Activated T-cell treated with anti-CD3 and anti-CD28 coated beads, Interleukin-2, amount 50 U/mL, for 48 hours (primary cell): Measurements from ENCODE around the gene CEP41.

Experiments
- DNase-seq, 2 experiments: peaks; one replicate each; pipeline ENCODE4 v3.0.0-alpha.2; 2020

The CEP41 gene

DNA sequence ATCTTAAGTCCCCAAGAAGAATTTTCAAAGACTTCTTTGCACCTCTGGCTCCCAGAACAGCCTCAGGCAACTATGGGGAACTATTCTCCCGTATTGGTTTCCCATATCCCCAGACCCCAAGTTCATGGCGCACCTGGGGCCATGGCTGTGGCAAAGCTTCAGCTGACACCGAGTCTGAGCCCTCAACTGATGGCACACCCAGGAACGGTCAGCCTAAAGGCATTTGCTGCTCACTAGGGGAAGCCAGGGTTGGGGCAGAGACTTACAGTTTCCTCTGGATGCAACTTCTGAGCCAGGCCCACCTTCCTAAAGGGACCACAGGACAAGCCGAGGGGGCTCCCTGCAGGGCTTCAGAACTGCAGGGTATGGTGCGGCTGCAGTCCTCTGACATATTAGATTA lies 74.3 kb downstream of the CEP41 start:
- DNase-seq: no peak

GRCh38 chr7:130365511-130366441 lies 75.0 kb downstream of the CEP41 start:
- peak; percentile 42 to 51 for DNase-seq

DNA sequence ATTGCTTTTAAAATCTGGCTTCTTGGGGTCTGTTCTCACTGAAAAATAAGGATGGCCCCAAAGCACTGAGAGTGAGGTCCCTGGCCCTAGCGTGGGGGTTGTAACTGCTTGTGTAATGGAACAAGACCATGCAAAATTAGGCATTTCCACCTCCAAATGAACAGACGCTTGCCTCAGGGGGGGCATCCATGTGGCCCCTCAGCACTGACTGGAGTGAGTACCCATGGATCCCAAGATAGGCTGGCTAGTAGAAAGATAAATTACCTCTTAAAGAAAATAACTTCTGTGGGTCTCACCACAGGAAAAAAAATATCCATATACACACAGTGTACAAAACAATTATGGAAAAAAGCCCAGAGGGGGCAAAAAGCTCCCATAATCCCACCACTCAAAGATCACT lies 75.7 kb downstream of the CEP41 start:
- DNase-seq: no peak

GRCh38 chr7:130364451-130364850 lies 76.4 kb downstream of the CEP41 start:
- no peak for DNase-seq

- peak; percentile 74 to 78 for DNase-seq
These were observed 77.6 kb downstream of the CEP41 start for GRCh38 chr7:130363026-130363847.

DNA sequence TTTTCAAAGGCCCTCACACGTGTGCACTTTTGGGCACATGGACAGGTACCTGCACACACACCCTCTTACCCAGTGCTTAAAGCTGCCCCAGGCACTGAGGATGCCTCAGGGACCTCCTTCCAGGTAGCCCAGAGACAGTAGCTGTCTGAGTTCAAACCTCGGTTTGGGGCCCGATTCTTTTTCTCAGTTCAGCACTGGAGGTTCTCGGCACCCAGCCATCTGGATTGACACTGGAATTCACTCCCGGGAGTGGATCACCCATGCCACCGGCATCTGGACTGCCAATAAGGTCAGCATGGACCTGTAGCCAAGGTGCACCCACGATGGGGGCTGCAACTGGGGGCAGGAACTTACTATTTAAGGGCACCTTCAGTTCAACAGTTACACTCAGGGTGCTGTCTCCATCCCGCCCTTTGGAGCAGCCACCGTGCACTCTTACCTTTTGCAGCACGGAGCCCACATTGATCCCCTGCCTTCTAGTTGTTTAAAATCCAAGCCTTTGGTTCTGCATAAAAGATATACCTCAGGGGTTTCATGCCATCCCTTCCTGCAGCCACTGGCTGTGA lies 78.5 kb downstream of the CEP41 start:
- DNase-seq: no peak

DNA sequence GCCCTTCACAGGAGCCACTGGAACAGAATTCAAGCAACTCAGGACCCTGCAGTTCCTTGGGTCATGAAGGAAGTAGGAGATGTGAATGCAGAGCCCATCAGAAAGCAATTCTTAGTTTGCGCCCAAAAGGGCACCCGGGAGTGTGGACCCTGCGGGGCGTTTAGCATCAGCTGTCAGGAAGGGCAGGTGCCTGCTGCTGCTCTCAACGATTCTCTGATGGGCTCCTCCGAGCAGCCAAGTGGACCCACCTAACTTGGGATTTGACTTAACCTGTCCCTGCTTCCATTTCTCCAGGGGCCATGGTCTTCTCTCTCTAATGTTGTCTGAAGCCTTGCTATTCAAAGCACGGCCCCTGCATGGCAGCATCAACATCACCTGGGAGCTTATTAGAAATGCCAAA lies 79.1 kb downstream of the CEP41 start:
- DNase-seq: no peak

DNA sequence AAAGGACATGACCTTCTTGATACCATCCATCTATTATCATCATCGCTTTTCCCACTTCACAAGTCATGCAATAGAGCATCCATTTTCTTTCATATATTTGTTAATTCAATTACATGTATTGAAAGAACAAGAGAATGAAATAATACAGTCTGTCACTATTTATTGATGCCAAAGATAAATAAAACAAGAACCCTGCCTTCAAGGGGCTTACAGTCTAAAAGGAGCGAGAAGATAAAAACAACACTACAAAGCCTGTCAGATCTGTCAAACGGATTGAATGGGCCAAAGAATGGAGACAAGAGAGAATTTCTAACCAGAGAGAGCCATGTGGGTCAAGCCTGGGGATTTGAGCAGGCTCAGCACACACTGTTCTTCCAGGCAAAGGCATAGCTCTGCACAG lies 80.3 kb downstream of the CEP41 start:
- DNase-seq: no peak

DNA sequence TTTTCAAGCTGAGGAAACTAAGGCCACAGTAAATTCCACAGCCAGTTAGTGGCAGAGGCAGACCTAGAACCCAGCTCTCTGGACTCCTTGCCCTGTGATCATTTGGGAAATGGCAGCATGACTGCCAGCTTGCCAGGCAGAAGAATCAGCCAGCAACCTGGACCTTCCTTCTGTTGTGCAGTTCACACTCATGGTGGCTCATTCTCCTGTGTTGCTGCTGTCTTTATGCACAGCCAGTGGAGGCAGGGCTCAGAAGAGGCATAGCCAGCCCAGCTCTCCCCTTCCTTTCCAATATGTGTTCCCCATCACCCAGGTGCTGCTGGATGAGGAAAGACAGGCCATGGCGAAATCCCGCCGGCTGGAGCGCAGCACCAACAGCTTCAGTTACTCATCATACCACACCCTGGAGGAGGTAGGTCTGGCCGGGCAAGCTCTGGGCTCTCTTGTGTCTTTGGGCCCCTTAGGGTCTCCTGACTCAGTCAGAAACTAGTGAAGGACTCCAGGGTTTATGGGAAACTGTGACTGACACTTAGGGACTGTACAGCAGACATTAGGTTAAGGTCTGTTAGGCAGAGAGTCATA lies 81.4 kb downstream of the CEP41 start:
- DNase-seq: no peak

- no peak for DNase-seq
These were observed 82.3 kb downstream of the CEP41 start for GRCh38 chr7:130358471-130358870.

DNA sequence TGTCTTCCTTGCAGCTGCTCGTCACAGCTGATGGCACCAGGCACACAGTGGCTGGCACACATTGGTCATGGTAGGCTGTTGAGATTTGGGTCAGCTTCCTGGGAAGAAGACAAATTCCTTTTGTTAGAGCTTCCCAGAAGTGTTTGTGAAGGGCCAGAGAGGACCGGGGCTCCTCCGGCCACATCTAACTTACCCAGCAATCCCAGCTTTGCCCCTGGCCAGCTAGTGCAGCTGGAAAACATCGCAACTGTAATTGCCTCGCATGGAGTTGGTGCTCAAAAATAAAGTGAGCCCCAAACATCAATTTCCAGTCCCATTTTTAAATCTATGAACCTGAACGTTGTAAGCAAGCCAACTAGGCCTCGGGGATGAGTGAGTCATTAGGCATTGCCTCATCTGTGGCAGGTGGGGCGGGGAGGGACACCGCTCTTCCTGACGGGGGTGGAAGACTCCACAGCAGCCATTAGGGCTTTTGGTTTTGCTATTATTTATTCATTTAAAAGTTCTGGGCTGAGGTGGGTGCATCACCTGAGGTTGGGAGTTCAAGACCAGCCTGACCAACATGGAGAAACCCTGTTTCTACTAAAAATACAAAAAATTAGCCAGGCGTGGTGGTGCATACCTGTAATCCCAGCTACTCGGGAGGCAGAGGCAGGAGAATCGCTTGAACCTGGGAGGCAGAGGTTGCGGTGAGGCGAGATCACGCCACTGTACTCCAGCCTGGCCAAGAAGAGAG lies 83.8 kb downstream of the CEP41 start:
- DNase-seq: no peak

DNA sequence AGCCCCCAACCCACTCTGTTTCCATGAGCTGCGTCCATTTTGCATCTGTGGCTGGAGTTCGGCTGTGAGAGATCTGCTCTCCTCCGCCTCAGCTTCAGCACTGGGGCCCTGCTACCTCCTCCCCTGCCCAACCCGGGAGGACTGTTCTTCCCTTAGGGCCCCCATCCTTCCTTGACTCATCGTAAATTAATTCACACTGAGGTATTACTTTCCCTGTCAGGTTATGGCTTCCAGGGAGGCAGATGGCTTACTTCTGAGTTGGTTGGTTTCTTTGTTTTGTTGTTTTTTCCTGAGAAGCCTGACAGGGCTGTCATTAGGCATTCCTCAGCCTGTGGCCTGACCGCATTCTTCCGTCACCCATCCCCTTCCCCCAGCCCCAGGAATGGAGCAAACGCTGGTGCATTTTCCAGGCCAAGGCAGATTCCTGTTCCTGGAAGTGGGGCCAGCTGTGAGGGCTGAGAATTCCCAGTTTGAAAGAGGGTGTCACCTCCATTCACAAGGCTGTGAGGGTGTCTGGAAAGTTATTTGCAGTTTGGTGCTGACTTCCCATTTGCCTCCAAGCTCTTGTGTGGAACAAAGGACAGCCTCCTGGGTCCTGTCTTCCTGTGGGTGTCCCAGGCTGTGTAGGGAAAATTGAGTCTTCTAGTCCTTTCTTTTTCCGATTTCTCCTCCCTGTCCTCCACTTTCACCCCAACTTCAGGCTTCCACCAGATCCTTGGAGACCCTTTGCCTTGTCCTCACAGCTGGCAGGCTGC lies 84.5 kb downstream of the CEP41 start:
- no peak for DNase-seq

GRCh38 chr7:130353196-130353595 lies 87.6 kb downstream of the CEP41 start:
- DNase-seq: no peak

GRCh38 chr7:130352194-130353074 lies 88.4 kb downstream of the CEP41 start:
- no peak for DNase-seq

DNA sequence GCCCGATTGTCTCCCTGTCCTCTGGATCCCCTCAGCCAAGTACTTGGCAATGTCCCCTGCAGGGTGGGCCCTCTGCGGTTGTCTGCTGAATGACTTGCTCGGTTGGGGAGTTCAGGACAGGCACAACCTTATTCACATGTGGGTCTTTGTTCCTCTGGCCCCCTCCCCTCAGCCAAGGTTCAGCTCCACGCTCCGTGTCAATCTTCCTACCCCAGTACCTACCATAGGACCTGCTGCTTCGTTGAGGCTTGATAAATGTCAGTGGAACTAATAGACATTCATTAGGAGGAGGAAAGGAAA lies 89.1 kb downstream of the CEP41 start:
- no peak for DNase-seq

DNA sequence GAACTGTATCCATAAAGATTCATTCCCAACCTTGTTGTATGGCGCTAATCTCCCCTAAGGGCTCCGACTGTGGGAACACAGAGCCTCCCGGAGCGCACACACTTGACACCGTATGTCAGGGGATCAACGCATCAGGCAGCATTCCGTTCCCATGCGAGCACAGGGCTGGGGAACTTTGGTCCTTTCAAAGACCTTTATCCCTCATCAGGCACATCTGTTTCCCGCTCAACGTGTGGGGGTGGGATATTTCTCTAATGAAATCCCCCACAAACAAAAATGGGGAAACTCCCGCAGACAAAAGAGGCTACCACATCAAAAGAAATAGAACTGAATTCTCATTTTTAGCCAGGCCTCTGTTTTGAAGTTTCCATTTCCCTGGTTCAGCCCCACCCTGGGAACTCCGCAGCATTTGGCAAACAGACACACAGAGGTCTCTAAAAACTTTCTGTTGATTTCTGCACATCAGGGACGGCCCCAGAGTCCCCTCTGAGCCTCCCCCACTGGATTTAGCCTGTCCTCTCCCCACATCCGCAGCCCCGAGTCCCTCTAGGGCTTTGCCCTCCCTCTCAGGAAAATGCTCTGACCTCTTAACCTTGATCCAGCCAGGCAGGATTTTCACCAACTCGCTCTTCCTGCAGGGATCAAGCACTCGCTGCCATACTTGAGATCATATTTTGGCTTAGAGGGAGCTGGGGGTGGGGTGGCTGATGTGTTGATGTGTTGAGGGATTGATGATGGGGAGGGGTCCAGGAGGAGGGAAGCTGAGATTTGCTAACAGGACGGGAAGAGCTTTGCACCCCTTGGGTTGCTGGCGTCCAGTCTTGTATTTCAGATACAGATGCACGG lies 89.6 kb downstream of the CEP41 start:
- no peak for DNase-seq

DNA sequence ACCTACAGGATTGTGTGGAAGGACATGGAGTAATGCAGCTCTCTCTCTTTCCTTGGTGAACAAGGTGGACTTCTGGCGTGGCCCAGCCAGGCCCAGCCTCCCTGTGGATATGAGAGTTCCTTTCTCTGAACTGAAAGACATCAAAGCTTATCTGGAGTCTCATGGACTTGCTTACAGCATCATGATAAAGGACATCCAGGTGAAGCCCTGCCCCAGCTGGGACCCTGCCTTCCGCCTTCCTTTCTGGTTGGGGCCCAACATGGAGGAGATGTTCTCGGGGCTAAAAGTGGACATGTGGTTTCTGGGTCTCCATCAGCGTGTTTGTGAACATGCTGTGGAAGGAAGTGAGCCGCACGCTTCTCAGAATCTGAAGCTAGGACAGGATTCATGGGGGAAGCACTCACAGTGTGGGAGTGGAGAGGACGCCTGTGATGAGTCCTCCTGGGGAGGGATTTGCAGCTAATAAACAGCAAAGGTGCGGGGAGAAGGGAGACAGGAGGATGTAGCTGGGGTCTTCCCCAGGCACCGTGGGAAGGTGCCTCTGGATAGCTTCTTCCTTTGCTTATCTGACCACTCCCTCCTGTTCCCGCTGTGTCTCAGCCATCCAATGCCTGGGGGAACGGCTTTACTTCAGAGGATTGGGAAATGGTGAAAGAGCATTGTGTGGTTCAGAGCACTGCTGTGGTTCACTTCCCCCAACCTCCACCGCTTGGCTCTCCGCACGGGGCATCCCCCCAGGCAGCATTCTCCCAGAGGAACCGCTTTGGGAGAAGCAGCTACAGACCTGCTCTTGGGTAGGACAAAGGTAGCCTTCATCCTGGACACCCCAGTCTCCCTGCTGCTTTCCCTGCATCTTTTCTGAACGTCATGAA lies 90.7 kb downstream of the CEP41 start:
- no peak for DNase-seq

DNA sequence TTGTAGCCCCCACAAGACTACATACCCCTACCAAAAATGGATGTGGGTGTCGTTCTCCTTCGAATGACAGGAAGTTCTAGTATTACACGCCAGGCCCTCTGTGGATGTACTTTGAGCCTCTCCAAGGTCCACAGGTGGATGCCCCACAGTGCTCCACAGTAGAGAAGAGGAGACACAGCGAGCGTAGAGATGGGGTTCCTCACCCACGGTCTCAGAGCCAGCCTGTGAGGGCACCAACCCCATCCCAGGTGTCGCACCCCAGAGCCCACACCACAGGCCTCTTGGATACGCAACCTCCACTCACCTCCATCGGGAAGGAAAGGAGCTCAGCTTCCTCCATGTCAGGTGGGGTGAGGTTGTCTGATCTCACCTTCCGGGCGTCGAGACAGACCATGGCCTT lies 93.9 kb downstream of the CEP41 start:
- no peak for DNase-seq
